ENCODE results near the gene FAM184B.
"Not testable (repeated sequence)": the region's sequence is repeated elsewhere in the genome, so short reads cannot be mapped to it uniquely, and the experiment has no call there.

Gene FAM184B

GRCh38 chr4:17684648-17685047, 96.8 kb downstream of the FAM184B start:
- DNase-seq (ENCODE audit: low read depth in 2 of 2) = not testable (repeated sequence)

DNA sequence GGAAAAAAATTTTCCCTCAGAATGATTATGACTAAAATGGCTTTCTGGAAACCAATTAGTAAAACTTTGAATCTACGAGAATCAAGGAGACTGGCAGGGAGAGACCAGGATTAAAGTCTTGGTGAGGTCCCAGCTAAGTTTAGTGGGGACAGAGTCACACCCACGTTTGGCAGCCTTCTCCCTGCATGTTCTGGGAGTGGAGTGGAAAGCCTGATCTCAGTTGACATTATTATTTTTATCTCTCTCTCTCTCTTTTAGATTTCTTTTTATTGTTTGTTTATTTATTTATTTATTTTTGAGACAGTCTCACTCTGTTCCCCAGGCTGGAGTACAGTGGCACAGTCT, 99.2 kb downstream of the FAM184B start:
- no peak for DNase-seq (ENCODE audit: low read depth in 2 of 2)

DNA sequence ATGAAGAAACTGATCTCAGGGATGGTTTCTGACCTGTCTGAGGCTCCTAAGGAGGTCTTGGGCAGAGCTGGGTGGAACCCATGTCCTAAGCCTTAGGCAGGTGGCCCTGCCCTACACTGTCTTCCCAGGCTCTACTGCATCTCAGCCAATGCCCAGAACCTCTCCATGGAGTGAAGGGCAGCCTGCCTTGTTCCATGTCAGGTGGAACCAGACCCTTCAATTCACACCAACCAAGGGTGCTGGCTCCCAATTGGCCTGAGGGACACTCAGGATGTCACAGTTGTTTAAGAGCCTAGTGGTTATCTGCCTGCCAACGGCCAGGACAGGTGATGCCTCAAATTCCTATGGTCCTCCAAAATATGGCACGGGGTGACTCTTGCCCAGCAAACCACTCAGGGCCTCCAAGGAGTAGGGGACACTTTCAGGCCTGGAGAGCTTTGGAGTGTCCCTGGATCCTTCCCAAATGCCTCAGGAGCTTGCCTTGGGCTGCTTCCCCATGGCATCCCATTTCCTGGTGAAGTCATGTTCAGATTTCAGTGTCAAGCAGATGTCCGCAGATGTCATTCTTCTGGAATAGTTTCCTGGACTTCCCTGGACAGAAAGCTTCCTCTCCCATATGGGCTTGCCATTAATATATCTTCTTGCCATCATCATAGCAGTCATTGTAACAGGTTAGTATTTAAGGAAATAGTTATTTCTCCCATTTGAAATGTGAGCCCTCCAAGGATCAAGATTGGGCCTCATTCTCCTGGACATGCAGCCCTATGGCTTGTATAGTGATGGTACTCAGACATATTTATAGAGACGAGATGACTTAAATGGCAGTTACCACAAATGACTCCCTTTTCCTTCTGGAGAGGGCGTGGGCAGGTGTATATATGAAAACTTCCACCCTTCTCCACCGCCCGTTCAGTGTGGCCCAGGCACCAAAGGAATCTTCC, 99.9 kb downstream of the FAM184B start:
- no peak for DNase-seq (ENCODE audit: low read depth in 2 of 2)

GRCh38 chr4:17680559-17681280, 100.7 kb downstream of the FAM184B start:
- DNase-seq (ENCODE audit: low read depth in 2 of 2) = no peak

- no peak for DNase-seq (ENCODE audit: low read depth in 2 of 2)
Observed at GRCh38 chr4:17670423-17670822, 111.0 kb downstream of the FAM184B start.

GRCh38 chr4:17667653-17668201, 113.7 kb downstream of the FAM184B start:
- no peak for DNase-seq (ENCODE audit: low read depth in 2 of 2)

DNA sequence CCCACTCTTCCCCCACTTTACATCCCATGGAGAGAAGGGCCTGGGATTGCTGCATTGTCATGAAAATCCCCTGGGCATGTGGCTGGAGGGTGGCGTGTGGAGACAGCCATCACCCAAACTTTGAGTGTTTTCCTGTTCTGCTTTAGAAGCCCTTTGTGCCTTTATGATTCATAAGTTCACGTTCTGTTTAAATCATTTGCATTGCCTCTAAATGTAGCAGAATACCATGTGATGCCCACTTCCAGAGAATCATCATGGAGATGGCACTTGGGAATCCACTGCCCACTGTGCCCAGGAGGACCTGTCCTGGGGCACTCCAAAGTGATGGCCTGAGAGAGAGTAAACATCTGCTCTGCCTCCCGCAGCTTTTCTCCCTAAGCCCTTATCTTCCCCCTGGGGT, 114.2 kb downstream of the FAM184B start:
- DNase-seq (ENCODE audit: low read depth in 2 of 2) = no peak

- DNase-seq (ENCODE audit: low read depth in 2 of 2) = no peak
Observed at GRCh38 chr4:17665852-17666251, 115.6 kb downstream of the FAM184B start.

DNA sequence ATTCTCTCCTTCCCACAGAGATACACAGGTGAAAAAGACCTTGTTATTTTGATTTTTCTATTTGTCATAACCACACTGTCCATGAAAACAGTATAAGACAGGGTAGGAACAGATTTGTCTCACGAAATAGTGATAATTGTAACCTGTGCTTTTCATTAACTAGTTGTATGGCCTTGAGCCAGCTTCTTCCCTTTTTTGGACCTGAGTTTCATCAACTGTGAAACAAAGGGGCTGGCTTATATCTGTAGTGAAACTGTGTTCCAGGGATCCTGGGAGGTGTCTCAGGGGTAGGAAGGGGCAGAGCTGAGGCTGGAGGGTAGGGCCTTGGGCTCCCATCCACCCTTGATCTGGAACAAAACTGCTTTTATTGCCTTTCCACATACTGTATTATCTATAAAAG, 116.1 kb downstream of the FAM184B start:
- no peak for DNase-seq (ENCODE audit: low read depth in 2 of 2)

- DNase-seq (ENCODE audit: low read depth in 2 of 2) = no peak
Observed at GRCh38 chr4:17664755-17665154, 116.7 kb downstream of the FAM184B start.

GRCh38 chr4:17662694-17663093, 118.7 kb downstream of the FAM184B start:
- no peak for DNase-seq (ENCODE audit: low read depth in 2 of 2)

DNA sequence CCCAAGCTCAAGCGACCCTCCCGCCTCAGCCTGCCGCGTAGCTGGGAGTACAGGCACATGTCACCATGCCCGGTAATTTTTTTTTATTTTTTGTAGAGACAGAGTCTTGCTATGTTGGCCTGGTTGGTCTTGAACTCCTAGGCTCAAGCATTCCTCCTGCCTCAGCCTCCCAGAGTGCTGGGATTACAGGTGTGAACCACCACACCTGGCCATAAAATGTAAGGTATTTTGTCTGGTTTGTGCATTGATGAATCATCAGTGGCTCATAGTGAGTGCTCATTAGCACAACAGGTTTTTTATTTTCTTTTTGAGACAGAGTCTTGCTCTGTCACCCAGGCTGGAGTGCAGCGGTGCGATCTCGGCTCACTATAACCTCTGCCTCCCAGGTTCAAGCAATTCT, 122.2 kb downstream of the FAM184B start:
- not testable (repeated sequence) for DNase-seq (ENCODE audit: low read depth in 2 of 2)

GRCh38 chr4:17657849-17658248, 123.6 kb downstream of the FAM184B start:
- no peak for DNase-seq (ENCODE audit: low read depth in 2 of 2)

DNA sequence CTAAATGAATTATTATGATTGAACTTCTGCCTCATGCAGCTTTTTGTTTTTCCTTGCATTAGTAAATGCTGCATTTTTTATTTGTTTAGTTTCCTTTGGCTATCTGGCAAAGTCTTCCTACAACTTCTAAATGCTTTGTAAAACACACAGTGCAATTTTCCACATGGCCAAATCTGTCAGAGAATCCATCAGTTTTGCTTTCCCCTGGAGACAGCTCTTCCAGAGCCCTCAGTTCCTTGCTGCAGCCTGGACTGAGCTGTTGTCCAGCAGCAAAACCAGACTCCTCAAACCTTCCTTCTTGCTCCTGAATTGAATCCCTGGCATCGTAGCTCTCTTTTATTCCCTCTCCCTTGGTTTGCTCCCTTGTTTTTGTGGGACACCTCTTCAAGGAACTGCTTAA, 124.3 kb downstream of the FAM184B start:
- DNase-seq (ENCODE audit: low read depth in 2 of 2) = no peak

DNA sequence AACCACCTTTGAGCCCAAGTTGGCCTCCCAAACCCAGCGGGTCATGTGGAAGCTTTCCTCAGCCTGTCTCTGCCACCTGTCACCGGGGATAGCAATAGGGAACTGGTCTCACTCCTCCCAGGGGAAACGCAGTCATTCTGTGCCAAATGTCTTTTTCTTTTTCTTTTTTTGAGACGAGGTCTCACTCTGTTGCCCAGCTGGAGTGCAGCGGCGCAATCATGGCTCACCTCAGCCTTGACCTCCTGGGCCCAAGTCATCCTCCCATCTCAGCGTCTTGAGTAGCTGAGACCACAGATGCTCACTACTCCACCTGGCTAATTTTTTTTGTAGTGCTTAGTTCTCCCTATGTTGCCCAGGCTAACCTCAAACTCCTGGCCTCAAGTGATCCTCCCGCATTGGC, 126.7 kb downstream of the FAM184B start:
- DNase-seq (ENCODE audit: low read depth in 2 of 2) = no peak

- DNase-seq (ENCODE audit: low read depth in 2 of 2) = no peak
Observed at GRCh38 chr4:17650406-17650805, 131.0 kb downstream of the FAM184B start.

GRCh38 chr4:17647927-17648326, 133.5 kb downstream of the FAM184B start:
- no peak for DNase-seq (ENCODE audit: low read depth in 2 of 2)

DNA sequence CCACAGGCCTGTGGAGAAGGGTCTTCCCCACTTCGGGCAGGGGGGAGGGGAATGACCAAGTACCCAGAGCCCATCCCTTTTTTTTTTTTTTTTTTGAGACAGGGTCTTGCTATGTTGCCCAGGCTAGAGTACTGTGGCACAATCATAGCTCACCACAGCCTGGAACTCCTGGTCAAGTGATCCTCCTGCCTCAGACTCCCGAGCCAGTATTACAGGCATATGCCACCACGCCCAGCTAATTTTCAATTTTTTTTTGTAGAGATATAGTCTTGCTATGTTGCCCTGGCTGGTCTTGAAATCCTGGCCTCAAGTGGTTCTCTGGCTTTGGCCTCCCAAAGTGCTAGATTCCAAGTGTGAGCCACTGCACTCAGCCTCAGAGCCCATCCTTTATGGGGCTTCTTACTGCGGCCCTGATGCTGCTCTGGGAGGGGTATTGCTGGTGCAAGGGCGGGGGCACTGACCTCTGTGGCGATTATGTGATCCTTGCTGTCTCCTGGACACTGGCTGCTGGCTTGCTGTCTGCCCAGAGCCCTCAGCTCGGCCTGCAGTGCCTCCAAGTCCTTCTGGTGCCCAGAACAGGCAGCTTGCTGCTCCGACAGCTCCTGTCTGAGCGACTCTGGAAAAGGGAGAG, 134.1 kb downstream of the FAM184B start:
- DNase-seq (ENCODE audit: low read depth in 2 of 2) = no peak

DNA sequence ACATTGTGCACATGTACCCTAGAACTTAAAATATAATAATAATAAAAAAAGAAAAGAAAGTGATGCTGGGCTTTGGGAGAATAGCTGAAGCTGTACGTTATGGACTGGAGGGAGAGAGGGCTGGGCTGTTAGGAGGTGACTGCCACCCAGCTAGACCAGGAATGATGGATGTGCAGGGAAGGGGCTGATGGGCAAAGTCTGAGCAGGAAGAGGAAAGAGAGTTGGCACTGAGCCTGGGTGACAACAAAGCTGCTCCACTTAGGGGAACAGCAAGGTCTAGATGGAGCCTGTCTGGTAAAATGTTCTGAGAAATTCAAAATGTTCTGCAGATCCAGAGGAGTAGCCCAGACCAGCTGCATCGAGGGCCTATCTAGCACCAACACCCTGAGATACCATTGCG, 134.7 kb downstream of the FAM184B start:
- DNase-seq (ENCODE audit: low read depth in 2 of 2) = no peak

GRCh38 chr4:17642398-17642783, 139.0 kb downstream of the FAM184B start:
- DNase-seq (ENCODE audit: low read depth in 2 of 2) = no peak

- DNase-seq (ENCODE audit: low read depth in 2 of 2) = no peak
Observed at GRCh38 chr4:17639136-17639535, 142.3 kb downstream of the FAM184B start.

Measured in stimulated activated CD8-positive, alpha-beta memory T cell treated with anti-CD3 and anti-CD28 coated beads, Interleukin-15, amount 100 ng/mL, for 4 hours (primary cell).